Gastroesophageal sphincter (tissue), 3 donors: ENCODE results near the gene SEMA6B.

Experiments
- CTCF ChIP-seq, 4 experiments: fragments of 200-600 bp in 2 of 4; fragments of 450-650 bp in 2 of 4; sonication (generic) in 1 of 4; IDR thresholded peaks; one replicate each; pipeline ENCODE4 v1.5.1; 2017 to 2019; ENCODE audit warnings: antibody characterized with exemption in 4 of 4, mild to moderate bottlenecking in 2 of 4, moderate library complexity in 2 of 4
- POLR2A ChIP-seq, 2 donors: fragments of 450-650 bp; IDR thresholded peaks; one replicate each; pipeline ENCODE4 v1.6.1; 2017; ENCODE audit warnings: antibody characterized with exemption in 2 of 2, mild to moderate bottlenecking in 2 of 2, moderate library complexity in 1 of 2
- POLR2AphosphoS5 ChIP-seq: sonication (generic); formaldehyde crosslinking; IDR thresholded peaks from one replicate; pipeline ENCODE4 v1.6.1; 2017; ENCODE audit warnings: antibody characterized with exemption

- TF ChIP-seq POLR2AphosphoS5, result peak; percentile 42
- no peak for TF ChIP-seq CTCF (IDR thresholded peaks at IDR 0.05)
- no peak for TF ChIP-seq POLR2A (IDR thresholded peaks at IDR 0.05)
These were observed 39.8 kb downstream of the SEMA6B start for GRCh38 chr19:4519521-4520277.
